Astrocyte (in vitro differentiated cells and primary cell): Measurements from ENCODE around the gene TADA2A.

Experiments
- CTCF ChIP-seq: IDR thresholded peaks from 2 replicates; pipeline ENCODE4 v1.5.1; 2011; ENCODE audit warnings: low read depth, mild to moderate bottlenecking, inconsistent platforms, low read length, moderate library complexity; ENCODE audit not compliant: insufficient read depth
- EZH2 ChIP-seq: IDR thresholded peaks from 2 replicates; pipeline ENCODE4 v1.6.1; 2012; ENCODE audit warnings: mild to moderate bottlenecking, low read length, inconsistent platforms; ENCODE audit not compliant: insufficient read depth

GRCh38 chr17:37523715-37524219 is 117.1 kb downstream of the TADA2A start:
- TF ChIP-seq CTCF (no peak), EZH2 (no peak)
